SHP77 (cell line): Measurements from ENCODE around the gene FKBP15.
"Not testable (repeated sequence)": the region's sequence is repeated elsewhere in the genome, so short reads cannot be mapped to it uniquely, and the experiment has no call there.

Source experiments
- DNase-seq, 2 experiments: peaks; one replicate each; lab custom pipeline; 2025; lab: John Stamatoyannopoulos, UW

Gene FKBP15

GRCh38 chr9:113221003-113221799 lies at the start of gene FKBP15, which contains the start of gene SLC31A1:
Gene FKBP15, minus strand, starts transcription at chr9:113221277. Its CDS starts 34 bp downstream, at chr9:113221243.
Gene SLC31A1, plus strand, starts transcription at chr9:113221544. Its CDS starts 34,605 bp downstream, at chr9:113256149.
- DNase-seq, result peak; percentile 96

GRCh38 chr9:113269871-113270270 lies 48.8 kb upstream of the FKBP15 start:
- no peak for DNase-seq

GRCh38 chr9:113269355-113269754 lies 48.3 kb upstream of the FKBP15 start:
- DNase-seq, result no peak

GRCh38 chr9:113267911-113268566 lies 47.0 kb upstream of the FKBP15 start:
- no peak for DNase-seq

GRCh38 chr9:113266174-113266573 lies 45.1 kb upstream of the FKBP15 start:
- no peak for DNase-seq

GRCh38 chr9:113261917-113262671 lies 41.0 kb upstream of the FKBP15 start:
- DNase-seq, result no peak

- no peak for DNase-seq
These were observed 37.2 kb upstream of the FKBP15 start for GRCh38 chr9:113258282-113258681.

GRCh38 chr9:113257863-113258262 lies 36.8 kb upstream of the FKBP15 start:
- DNase-seq, result no peak

GRCh38 chr9:113255438-113255837 lies 34.4 kb upstream of the FKBP15 start:
- no peak for DNase-seq

GRCh38 chr9:113254991-113255390 lies 33.9 kb upstream of the FKBP15 start:
- no peak for DNase-seq

GRCh38 chr9:113250807-113251206 lies 29.7 kb upstream of the FKBP15 start:
- no peak for DNase-seq

GRCh38 chr9:113249661-113250060 lies 28.6 kb upstream of the FKBP15 start:
- DNase-seq, result not testable (repeated sequence)

- no peak for DNase-seq
These were observed 26.6 kb upstream of the FKBP15 start for GRCh38 chr9:113247640-113248039.

- DNase-seq, result no peak
These were observed 25.9 kb upstream of the FKBP15 start for GRCh38 chr9:113246928-113247327.

- DNase-seq, result no peak
These were observed 24.8 kb upstream of the FKBP15 start for GRCh38 chr9:113245894-113246293.

- DNase-seq, result no peak
These were observed 23.5 kb upstream of the FKBP15 start for GRCh38 chr9:113244556-113244955.

- DNase-seq, result no peak
These were observed 20.1 kb upstream of the FKBP15 start for GRCh38 chr9:113241161-113241560.

GRCh38 chr9:113238859-113239232 lies 17.8 kb upstream of the FKBP15 start:
- DNase-seq, result no peak

- DNase-seq, result no peak
These were observed 17.3 kb upstream of the FKBP15 start for GRCh38 chr9:113238202-113238858.

GRCh38 chr9:113237026-113237425 lies 15.9 kb upstream of the FKBP15 start:
- no peak for DNase-seq

GRCh38 chr9:113235701-113236255 lies 14.7 kb upstream of the FKBP15 start:
- not testable (repeated sequence) for DNase-seq

GRCh38 chr9:113231701-113232100 lies 10.6 kb upstream of the FKBP15 start:
- DNase-seq, result no peak
